Subcutaneous abdominal adipose tissue (tissue), 5 donors: ENCODE measurements around the gene NLGN2.
"Not testable (repeated sequence)": the region's sequence is repeated elsewhere in the genome, so short reads cannot be mapped to it uniquely, and the experiment has no call there.

Experiments used
- H3K27ac ChIP-seq: one replicate; pipeline ENCODE4 v1.7.0; 2013; ENCODE audit warnings: low read depth, mild to moderate bottlenecking, inconsistent platforms, low read length, moderate library complexity
- H3K27me3 ChIP-seq, 5 donors: one replicate each; pipeline ENCODE4 v1.7.0; 2013; ENCODE audit warnings: low read length in 5 of 5, inconsistent platforms in 1 of 5; ENCODE audit not compliant: control insufficient read depth in 5 of 5, insufficient read depth in 4 of 5
- H3K36me3 ChIP-seq, 5 donors: one replicate each; pipeline ENCODE4 v1.7.0; 2013; ENCODE audit warnings: low read length in 5 of 5; ENCODE audit not compliant: control insufficient read depth in 5 of 5, insufficient read depth in 5 of 5
- H3K4me1 ChIP-seq, 5 donors: one replicate each; pipeline ENCODE4 v1.7.0; 2013; ENCODE audit warnings: low read length in 5 of 5, mild to moderate bottlenecking in 3 of 5, moderate library complexity in 1 of 5; ENCODE audit not compliant: control insufficient read depth in 5 of 5, insufficient read depth in 5 of 5
- H3K4me3 ChIP-seq, 5 donors: one replicate each; pipeline ENCODE4 v1.7.0; 2013; ENCODE audit warnings: low read length in 5 of 5, low read depth in 1 of 5
- H3K9ac ChIP-seq, 5 donors: one replicate each; pipeline ENCODE4 v1.7.0; 2013; ENCODE audit warnings: low read length in 5 of 5, mild to moderate bottlenecking in 4 of 5, moderate library complexity in 3 of 5
- H3K9me3 ChIP-seq, 5 donors: one replicate each; pipeline ENCODE4 v1.7.0; 2013; ENCODE audit warnings: low read length in 5 of 5; ENCODE audit not compliant: control insufficient read depth in 5 of 5
- donor health status: healthy.
- donor health status: healthy.
- donor health status: healthy.
- donor health status: healthy.
- donor health status: healthy.

Gene NLGN2

GRCh38 chr17:7407485-7408251 lies at the start of gene NLGN2:
Gene NLGN2 (plus strand): TSS chr17:7407845. CDS start chr17:7408256, 411 bp downstream.
- Histone ChIP-seq H3K27me3 (no peaks in the 10 kb centered on the region), H3K4me1 (peaks cover 4 to 24% (median 15%) of the 10 kb centered on the region in 5 donors), H3K9ac (no peak within 1 kb of the TSS), H3K27ac (no peak within 1 kb of the TSS), H3K9me3 (no peaks in the 10 kb centered on the region), H3K36me3 (peaks cover 0 to 17% (median 10%) of the 10 kb centered on the region in 5 donors), H3K4me3 (no peak within 1 kb of the TSS)

GRCh38 chr17:7361906-7362305 lies 45.7 kb upstream of the NLGN2 start:
- Histone ChIP-seq H3K9ac (no peak overlapping the region), H3K27ac (no peak overlapping the region), H3K27me3 (peaks cover 0 to 4% (median 0%) of the 10 kb centered on the region in 5 donors), H3K4me1 (no peaks in the 10 kb centered on the region), H3K4me3 (no peak overlapping the region), H3K36me3 (no peaks in the 10 kb centered on the region), H3K9me3 (no peaks in the 10 kb centered on the region)

- Histone ChIP-seq H3K36me3 (no peaks in the 10 kb centered on the region), H3K4me1 (no peaks in the 10 kb centered on the region), H3K9ac (no peak overlapping the region), H3K27ac (no peak overlapping the region), H3K9me3 (no peaks in the 10 kb centered on the region), H3K27me3 (peaks cover 0 to 4% (median 0%) of the 10 kb centered on the region in 5 donors), H3K4me3 (no peak overlapping the region)
These were observed 44.3 kb upstream of the NLGN2 start for GRCh38 chr17:7363311-7363710.

GRCh38 chr17:7365963-7366362 lies 41.7 kb upstream of the NLGN2 start:
- H3K36me3 ChIP-seq, H3K9ac ChIP-seq, H3K4me3 ChIP-seq, H3K27me3 ChIP-seq, H3K27ac ChIP-seq, H3K4me1 ChIP-seq, H3K9me3 ChIP-seq: not testable (repeated sequence)

- Histone ChIP-seq H3K9ac (no peak overlapping the region), H3K36me3 (no peaks in the 10 kb centered on the region), H3K4me3 (no peak overlapping the region), H3K9me3 (no peaks in the 10 kb centered on the region), H3K27me3 (peaks cover 0 to 3% (median 0%) of the 10 kb centered on the region in 5 donors), H3K4me1 (no peaks in the 10 kb centered on the region), H3K27ac (no peak overlapping the region)
These were observed 40.6 kb upstream of the NLGN2 start for GRCh38 chr17:7367083-7367482.

GRCh38 chr17:7367918-7368598 lies 39.6 kb upstream of the NLGN2 start:
- Histone ChIP-seq H3K9me3 (no peaks in the 10 kb centered on the region), H3K4me1 (no peaks in the 10 kb centered on the region), H3K36me3 (no peaks in the 10 kb centered on the region), H3K27ac (no peak overlapping the region), H3K4me3 (no peak overlapping the region), H3K27me3 (peaks cover 0 to 3% (median 0%) of the 10 kb centered on the region in 5 donors), H3K9ac (no peak overlapping the region)

- not testable (repeated sequence) for H3K36me3 ChIP-seq, H3K27me3 ChIP-seq, H3K4me3 ChIP-seq, H3K9me3 ChIP-seq, H3K27ac ChIP-seq, H3K9ac ChIP-seq, H3K4me1 ChIP-seq
These were observed 39.0 kb upstream of the NLGN2 start for GRCh38 chr17:7368599-7368994.

- Histone ChIP-seq H3K27ac (no peak overlapping the region), H3K9me3 (no peaks in the 10 kb centered on the region), H3K9ac (no peak overlapping the region), H3K4me1 (no peaks in the 10 kb centered on the region), H3K4me3 (no peak overlapping the region), H3K36me3 (no peaks in the 10 kb centered on the region), H3K27me3 (peaks cover 0 to 3% (median 0%) of the 10 kb centered on the region in 5 donors)
These were observed 37.8 kb upstream of the NLGN2 start for GRCh38 chr17:7369825-7370224.

GRCh38 chr17:7370853-7371252 lies 36.8 kb upstream of the NLGN2 start:
- no peak overlapping the region for H3K4me3 ChIP-seq
- H3K9me3 ChIP-seq, result no peaks in the 10 kb centered on the region
- no peak overlapping the region for H3K9ac ChIP-seq
- H3K27ac ChIP-seq, result no peak overlapping the region
- no peaks in the 10 kb centered on the region for H3K36me3 ChIP-seq
- H3K27me3 ChIP-seq, result peaks cover 0 to 3% (median 0%) of the 10 kb centered on the region in 5 donors
- H3K4me1 ChIP-seq, result no peaks in the 10 kb centered on the region

GRCh38 chr17:7374353-7374752 lies 33.3 kb upstream of the NLGN2 start:
- Histone ChIP-seq H3K9ac (no peak overlapping the region), H3K36me3 (no peaks in the 10 kb centered on the region), H3K27ac (no peak overlapping the region), H3K27me3 (peaks cover 0 to 2% (median 0%) of the 10 kb centered on the region in 5 donors), H3K4me1 (no peaks in the 10 kb centered on the region), H3K4me3 (no peak overlapping the region), H3K9me3 (peaks cover 0 to 3% (median 0%) of the 10 kb centered on the region in 5 donors)
